ENCODE data around the gene PCBP2. TPM values are rescaled to one million over a fixed set of nuclear protein-coding genes. Genes with fewer than 3 reads are reported as not detected.

Gene PCBP2
- total RNA-seq = 315 and 399 TPM in 2 replicates

GRCh38 chr12:53451661-53452158, at the start of gene PCBP2:
Gene PCBP2 (plus strand): TSS chr12:53452102. CDS start chr12:53454801, 2,699 bp downstream.

DNA sequence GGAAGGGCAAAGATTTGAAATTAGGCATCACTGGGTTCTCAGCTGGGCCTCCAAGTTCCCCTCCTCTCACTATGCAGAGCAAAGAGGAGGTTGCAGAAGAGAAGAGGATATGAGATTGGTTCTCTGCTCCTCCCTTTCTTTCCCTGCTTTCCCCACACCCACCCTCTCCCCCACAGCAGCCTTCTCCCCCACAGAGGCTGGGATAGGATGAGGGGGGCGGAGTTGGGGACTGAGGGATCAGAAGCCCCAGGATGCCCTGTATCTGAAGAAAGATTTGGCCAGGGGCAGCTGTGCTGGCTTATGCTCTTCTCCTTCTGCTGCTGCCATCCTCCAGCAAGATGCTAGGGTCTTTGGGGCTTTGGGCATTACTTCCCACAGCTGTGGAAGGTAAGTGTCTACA, 28.3 kb upstream of the PCBP2 start, which contains the start of gene AMHR2:
Gene AMHR2 (plus strand): TSS at position 259 of the 400 bp plus-strand sequence. CDS start 80 bp downstream, at position 339.

GRCh38 chr12:53441040-53441833, 10.7 kb upstream of the PCBP2 start, which contains the start of gene PRR13:
Gene PRR13 (plus strand): TSS chr12:53441734. CDS start chr12:53442715, 981 bp downstream.

GRCh38 chr12:53499266-53500141, 47.6 kb downstream of the PCBP2 start, which contains the start of gene MAP3K12:
Gene MAP3K12 (minus strand): TSS chr12:53499458. CDS start chr12:53487391, 12,067 bp downstream.

DNA sequence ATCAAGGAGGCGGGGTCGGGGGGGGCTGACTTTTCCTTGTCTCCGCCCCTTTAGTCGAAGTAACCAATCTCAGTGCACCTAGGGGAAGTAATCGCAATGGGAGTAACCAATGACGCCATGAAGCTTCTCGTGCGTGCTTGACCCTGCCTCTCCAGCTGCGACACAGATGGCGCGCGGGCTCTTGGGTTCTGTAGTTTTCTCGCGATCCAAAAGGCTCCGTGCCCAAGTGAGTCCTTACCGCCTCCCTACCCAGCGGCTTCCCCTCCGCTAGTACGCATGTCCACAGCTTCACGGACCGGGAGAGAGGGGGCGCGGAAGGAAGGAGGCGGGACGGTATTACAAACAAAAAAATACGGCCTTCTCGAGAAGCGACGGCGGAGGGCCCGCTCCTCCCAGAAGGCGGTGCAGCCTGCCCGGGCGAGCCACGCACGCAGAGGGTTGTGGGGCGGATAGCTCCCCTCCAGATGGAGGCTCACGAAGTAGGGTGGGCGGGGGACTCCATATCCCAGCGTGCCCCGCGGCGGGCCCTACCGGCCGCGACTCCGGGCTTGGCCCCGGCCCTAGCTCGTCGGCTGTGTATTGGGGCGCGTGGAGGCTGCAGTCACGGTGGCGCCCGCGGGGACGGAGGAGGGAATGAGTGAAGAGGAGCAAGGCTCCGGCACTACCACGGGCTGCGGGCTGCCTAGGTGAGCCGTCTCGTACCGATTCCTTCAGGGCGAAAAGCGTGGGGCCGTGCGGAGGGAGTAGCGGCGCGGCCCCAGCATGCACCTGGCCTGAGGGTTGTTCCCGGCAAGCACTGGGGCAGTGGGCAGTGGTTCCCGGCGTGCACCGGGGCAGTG, 49.1 kb downstream of the PCBP2 start, which contains the start of gene TARBP2:
Gene TARBP2 (plus strand): TSS at position 508 of the 839 bp plus-strand sequence. CDS start 126 bp downstream, at position 634.

GRCh38 chr12:53506881-53507602, 55.1 kb downstream of the PCBP2 start, which contains the start of gene NPFF:
Gene NPFF (minus strand): TSS chr12:53507484. CDS start chr12:53507474, 10 bp downstream.

Small RNAs within 50 kb of the gene (small RNA-seq; reads per million reads assigned to genes)
- gene AC023509.3 = not detected

Other genes starting within 250 kb of the PCBP2 start
- gene ITGB7, start 244.9 kb upstream of the PCBP2 start, total RNA-seq = not detected in 2 replicates
- gene RARG, start 219.9 kb upstream of the PCBP2 start, total RNA-seq = 21.1 and 36.9 TPM in 2 replicates
- 7.7 and 9.8 TPM in 2 replicates for gene ESPL1, start 183.8 kb upstream of the PCBP2 start, total RNA-seq
- 210 and 446 TPM in 2 replicates for gene PFDN5, start 156.6 kb upstream of the PCBP2 start, total RNA-seq
- gene MYG1, start 152.4 kb upstream of the PCBP2 start, total RNA-seq = 42.8 and 49.6 TPM in 2 replicates
- gene AAAS, start 130.5 kb upstream of the PCBP2 start, total RNA-seq = 53.0 and 64.9 TPM in 2 replicates
- not detected in 2 replicates for gene SP7, start 115.7 kb upstream of the PCBP2 start, total RNA-seq
- gene SP1, start 71.9 kb upstream of the PCBP2 start, total RNA-seq = 41.6 and 57.5 TPM in 2 replicates
- not detected in 2 replicates for gene AMHR2, start 28.2 kb upstream of the PCBP2 start, total RNA-seq
- gene PRR13, start 10.4 kb upstream of the PCBP2 start, total RNA-seq = 39.3 and 50.6 TPM in 2 replicates
- gene MAP3K12, start 47.4 kb downstream of the PCBP2 start, total RNA-seq = 13.4 and 34.5 TPM in 2 replicates
- gene TARBP2, start 49.2 kb downstream of the PCBP2 start, total RNA-seq = 58.5 and 97.3 TPM in 2 replicates
- not detected in 2 replicates for gene NPFF, start 55.4 kb downstream of the PCBP2 start, total RNA-seq
- 7.2 and 13.7 TPM in 2 replicates for gene ATF7, start 174.3 kb downstream of the PCBP2 start, total RNA-seq
- 149 and 189 TPM in 2 replicates for gene ATP5MC2, start 224.0 kb downstream of the PCBP2 start, total RNA-seq

Measured in placental epithelial cell (primary cell).